CD4-positive, alpha-beta T cell (primary cell): ENCODE data around the gene THRB. TPM values are rescaled to one million over a fixed set of nuclear protein-coding genes. Genes with fewer than 3 reads are reported as not detected.

Experiments
- ATAC-seq: fragments of 200-7000 bp; cut with Tn5 transposase; one replicate; pipeline ENCODE4 v1.10.0; 2022; ENCODE audit warnings: mild to moderate bottlenecking; ENCODE audit not compliant: poor library complexity
- CTCF ChIA-PET: fragments of 350-600 bp; sonication (Branson Sonifier 250); formaldehyde crosslinking; loops from one replicate; lab custom pipeline; 2021; ENCODE audit warnings: antibody characterized with exemption, inconsistent platforms; lab: Charles Lee
- POLR2A ChIA-PET: fragments of 350-600 bp; sonication (Branson Sonifier 250); formaldehyde crosslinking; loops from one replicate; lab custom pipeline; 2021; ENCODE audit warnings: antibody characterized with exemption, inconsistent platforms; lab: Charles Lee
- DNase-seq, 14 experiments: peaks; one replicate each; pipeline ENCODE4 v3.0.0-alpha.2; 2013 to 2020; ENCODE audit warnings: mixed read lengths in 2 of 14
- H3K27ac ChIP-seq, 2 donors: one replicate each; pipeline versions ENCODE4 v1.5.1 to v1.7.0; 2013; ENCODE audit warnings: low read length in 2 of 2, low read depth in 1 of 2, mild to moderate bottlenecking in 1 of 2
- H3K27me3 ChIP-seq, 2 experiments: 1 replicate in 1 of 2; 2 replicates in 1 of 2; pipeline versions ENCODE4 v1.6.1 to v1.7.0; 2013; ENCODE audit warnings: low read length in 2 of 2, control low read depth in 1 of 2, mild to moderate bottlenecking in 1 of 2, moderate library complexity in 1 of 2; ENCODE audit not compliant: insufficient read depth in 2 of 2, control insufficient read depth in 1 of 2
- H3K36me3 ChIP-seq: one replicate; pipeline ENCODE4 v1.6.1; 2013; ENCODE audit warnings: low read length, control low read depth; ENCODE audit not compliant: insufficient read depth
- H3K4me1 ChIP-seq: one replicate; pipeline ENCODE4 v1.6.1; 2013; ENCODE audit warnings: low read length, control low read depth; ENCODE audit not compliant: insufficient read depth
- H3K4me3 ChIP-seq: one replicate; pipeline ENCODE4 v1.5.1; 2013; ENCODE audit warnings: mild to moderate bottlenecking, low read length, moderate library complexity
- H3K9me3 ChIP-seq, 2 experiments: 1 replicate in 1 of 2; 2 replicates in 1 of 2; pipeline versions ENCODE4 v1.6.1 to v1.7.0; 2013; ENCODE audit warnings: low read length in 2 of 2, mild to moderate bottlenecking in 2 of 2, control low read depth in 1 of 2, moderate library complexity in 1 of 2; ENCODE audit not compliant: control insufficient read depth in 1 of 2, insufficient read depth in 1 of 2
- H3K27ac Mint-ChIP-seq: one replicate; pipeline ENCODE4 v1.8.0; 2020; ENCODE audit warnings: mixed read lengths
- H3K27me3 Mint-ChIP-seq: one replicate; pipeline ENCODE4 v1.8.0; 2021; ENCODE audit warnings: mixed read lengths
- H3K36me3 Mint-ChIP-seq: one replicate; pipeline ENCODE4 v1.8.0; 2021; ENCODE audit warnings: low read depth, mixed read lengths
- H3K4me1 Mint-ChIP-seq: one replicate; pipeline ENCODE4 v1.8.0; 2021; ENCODE audit warnings: low read depth, mixed read lengths
- H3K4me3 Mint-ChIP-seq: one replicate; pipeline ENCODE4 v1.8.0; 2020; ENCODE audit warnings: mild to moderate bottlenecking, mixed read lengths
- H3K9me3 Mint-ChIP-seq: one replicate; pipeline ENCODE4 v1.8.0; 2020; ENCODE audit warnings: mixed read lengths
- CTCF ChIP-seq: fragments of 200-600 bp; IDR thresholded peaks from one replicate; pipeline ENCODE4 v1.8.0; 2022; ENCODE audit warnings: antibody characterized with exemption, mild to moderate bottlenecking
- intact Hi-C, 2 experiments: fragments of 100-400 bp; cut with DNase I in 1 of 2; cut with micrococcal nuclease in 1 of 2; formaldehyde crosslinking; loops; one replicate each; pipeline versions ENCODE4 v1.15.1 to v1.9.0; 2023 to 2025; cut with DNase I, micrococcal nuclease
- total RNA-seq, 174 experiments: library from RNA in 2 of 174; stranded (reverse) in 2 of 174; gene quantifications; one replicate each; pipeline ENCODE4 v1.2.3 and lab custom pipeline; 2021 to 2026

Gene THRB
- total RNA-seq, 2 experiments from 2014 or later, result not detected

GRCh38 chr3:24181256-24181655, 313.4 kb downstream of the THRB start:
- ATAC-seq (no peak), DNase-seq (no peak)
- intact Hi-C loops, result no loop called here
- no peak for TF ChIP-seq CTCF
- Histone ChIP-seq H3K4me1 (no peaks in the 10 kb centered on the region), H3K36me3 (no peaks in the 10 kb centered on the region), H3K9me3 (no peaks in the 10 kb centered on the region), H3K4me3 (no peak overlapping the region), H3K27me3 (no peaks in the 10 kb centered on the region), H3K27ac (no peak overlapping the region)
- Mint-ChIP-seq H3K27me3 (peaks cover 4% of the 10 kb centered on the region), H3K9me3 (no peaks in the 10 kb centered on the region), H3K36me3 (no peaks in the 10 kb centered on the region), H3K4me3 (no peak overlapping the region), H3K4me1 (no peaks in the 10 kb centered on the region), H3K27ac (no peak overlapping the region)
- ChIA-PET POLR2A (no interaction called here), CTCF (no interaction called here)

DNA sequence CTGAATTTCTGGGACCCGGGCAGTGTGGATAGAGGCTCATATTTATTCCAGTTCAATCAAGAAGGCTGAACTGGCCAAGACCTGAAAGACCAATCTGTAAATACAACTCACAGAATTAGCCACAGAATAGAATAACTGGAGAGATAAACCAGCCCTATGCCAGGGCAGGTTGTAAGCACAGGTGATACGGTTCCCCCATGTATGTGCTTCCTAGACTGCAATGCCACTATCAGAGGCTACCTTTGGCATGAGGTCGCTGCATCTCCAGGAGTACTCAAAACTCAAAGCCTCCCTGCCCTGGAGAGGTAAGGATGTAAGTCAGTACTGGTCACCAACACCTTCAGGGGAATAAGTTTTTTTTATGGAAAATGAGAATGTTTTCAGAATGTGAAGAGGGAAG, 314.0 kb downstream of the THRB start:
- Histone ChIP-seq H3K27me3 (no peaks in the 10 kb centered on the region), H3K27ac (no peak overlapping the region), H3K4me3 (no peak overlapping the region), H3K36me3 (no peaks in the 10 kb centered on the region), H3K4me1 (no peaks in the 10 kb centered on the region), H3K9me3 (no peaks in the 10 kb centered on the region)
- CTCF ChIA-PET, result no interaction called here
- Mint-ChIP-seq H3K27me3 (no peaks in the 10 kb centered on the region), H3K4me3 (no peak overlapping the region), H3K9me3 (no peaks in the 10 kb centered on the region), H3K27ac (no peak overlapping the region), H3K4me1 (no peaks in the 10 kb centered on the region), H3K36me3 (no peaks in the 10 kb centered on the region)
- ATAC-seq (no peak), DNase-seq (no peak)
- POLR2A ChIA-PET, result no interaction called here
- TF ChIP-seq CTCF, result no peak
- intact Hi-C loops, result no loop called here

- ChIA-PET POLR2A (no interaction called here), CTCF (interaction anchor here (0.6 to 1.3 kb wide), 2 partner anchors 10 to 175 kb away, joined by 3 read pairs; no protein-coding TSS in a partner anchor)
- no peaks in the 10 kb centered on the region for H3K36me3 Mint-ChIP-seq
- Histone ChIP-seq H3K4me3 (no peak overlapping the region), H3K9me3 (no peaks in the 10 kb centered on the region), H3K27ac (no peak overlapping the region), H3K4me1 (no peaks in the 10 kb centered on the region), H3K27me3 (no peaks in the 10 kb centered on the region), H3K36me3 (no peaks in the 10 kb centered on the region)
- intact Hi-C loops, result no loop called here
- no peaks in the 10 kb centered on the region for H3K9me3 Mint-ChIP-seq
- H3K4me1 Mint-ChIP-seq, result no peaks in the 10 kb centered on the region
- no peak overlapping the region for H3K27ac Mint-ChIP-seq
- no peak for DNase-seq
- ATAC-seq, result no peak
- H3K4me3 Mint-ChIP-seq, result no peak overlapping the region
- H3K27me3 Mint-ChIP-seq, result no peaks in the 10 kb centered on the region
- no peak for TF ChIP-seq CTCF
Measured at GRCh38 chr3:24177201-24177600, 317.4 kb downstream of the THRB start.
